ENCODE measurements around the gene IL10RB. TPM values are rescaled to one million over a fixed set of nuclear protein-coding genes. Genes with fewer than 3 reads are reported as not detected.

Gene IL10RB
- total RNA-seq, 1 donor from 2014 or later, result 19.0 TPM

DNA sequence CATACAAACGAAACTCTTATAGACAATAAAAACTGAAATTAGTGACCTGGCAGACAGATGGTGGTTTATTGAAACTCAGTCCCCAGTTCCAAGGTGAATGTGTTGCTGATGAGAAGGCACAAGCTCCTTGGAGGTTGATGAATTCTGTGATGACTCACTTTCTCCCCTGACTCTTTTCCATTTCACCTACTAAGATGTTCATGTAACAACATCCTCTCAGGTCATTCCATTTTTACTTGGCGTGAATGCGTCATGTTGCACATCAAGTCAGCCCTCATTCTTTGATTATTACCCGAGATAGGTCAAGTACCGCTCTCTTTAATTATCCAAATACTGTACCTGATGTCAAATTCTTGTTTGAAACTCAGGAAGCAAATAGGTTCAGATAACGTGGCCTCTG lies 10.1 kb upstream of the IL10RB start:
- Mint-ChIP-seq H3K9me3 (ENCODE audit: low read depth) (no peaks in the 10 kb centered on the region), H3K36me3 (ENCODE audit: low read depth) (peaks cover 37% of the 10 kb centered on the region), H3K27ac (ENCODE audit: unreplicated experiment) (no peak overlapping the region), H3K4me3 (ENCODE audit: unreplicated experiment) (no peak overlapping the region), H3K4me1 (ENCODE audit: low read depth) (no peaks in the 10 kb centered on the region), H3K27me3 (ENCODE audit: low read depth) (no peaks in the 10 kb centered on the region)
- DNase-seq (ENCODE audit: low spot score), result no peak
- TF ChIP-seq CTCF (IDR thresholded peaks at IDR 0.05), result no peak

- DNase-seq (ENCODE audit: low spot score), result no peak
- Mint-ChIP-seq H3K4me1 (ENCODE audit: low read depth) (no peaks in the 10 kb centered on the region), H3K27me3 (ENCODE audit: low read depth) (no peaks in the 10 kb centered on the region), H3K4me3 (ENCODE audit: unreplicated experiment) (no peak overlapping the region), H3K36me3 (ENCODE audit: low read depth) (peaks cover 30% of the 10 kb centered on the region), H3K27ac (ENCODE audit: unreplicated experiment) (no peak overlapping the region), H3K9me3 (ENCODE audit: low read depth) (no peaks in the 10 kb centered on the region)
- TF ChIP-seq CTCF (IDR thresholded peaks at IDR 0.05), result no peak
Observed at GRCh38 chr21:33257094-33257803, 8.9 kb upstream of the IL10RB start.

GRCh38 chr21:33258475-33258874 lies 7.7 kb upstream of the IL10RB start:
- no peaks in the 10 kb centered on the region for H3K4me1 Mint-ChIP-seq (ENCODE audit: low read depth)
- H3K27ac Mint-ChIP-seq (ENCODE audit: unreplicated experiment), result no peak overlapping the region
- H3K9me3 Mint-ChIP-seq (ENCODE audit: low read depth), result no peaks in the 10 kb centered on the region
- H3K27me3 Mint-ChIP-seq (ENCODE audit: low read depth), result no peaks in the 10 kb centered on the region
- DNase-seq (ENCODE audit: low spot score), result no peak
- H3K4me3 Mint-ChIP-seq (ENCODE audit: unreplicated experiment), result no peak overlapping the region
- H3K36me3 Mint-ChIP-seq (ENCODE audit: low read depth), result peaks cover 29% of the 10 kb centered on the region
- TF ChIP-seq CTCF (IDR thresholded peaks at IDR 0.05), result no peak

DNA sequence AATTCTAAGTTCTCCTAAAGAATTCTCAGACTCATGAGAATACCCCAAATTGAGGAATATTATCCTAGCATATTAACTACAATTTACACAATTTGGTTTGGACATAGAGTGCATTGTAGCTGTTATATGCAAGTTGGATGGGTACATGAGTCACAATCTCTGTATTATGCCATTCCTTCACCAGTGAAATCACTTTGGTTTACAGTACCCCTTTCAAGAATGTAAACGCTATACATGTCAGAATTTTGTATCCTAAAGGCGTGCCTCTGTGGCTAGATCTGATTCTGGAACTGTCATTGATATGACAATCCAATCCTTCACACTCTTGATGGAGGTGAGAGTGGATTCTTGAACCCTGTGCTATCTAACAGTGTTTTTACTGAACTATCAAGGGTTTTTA lies 6.7 kb upstream of the IL10RB start:
- TF ChIP-seq CTCF (IDR thresholded peaks at IDR 0.05), result no peak
- no peak overlapping the region for H3K27ac Mint-ChIP-seq (ENCODE audit: unreplicated experiment)
- DNase-seq (ENCODE audit: low spot score), result no peak
- no peak overlapping the region for H3K4me3 Mint-ChIP-seq (ENCODE audit: unreplicated experiment)
- no peaks in the 10 kb centered on the region for H3K4me1 Mint-ChIP-seq (ENCODE audit: low read depth)
- no peaks in the 10 kb centered on the region for H3K27me3 Mint-ChIP-seq (ENCODE audit: low read depth)
- H3K36me3 Mint-ChIP-seq (ENCODE audit: low read depth), result peaks cover 29% of the 10 kb centered on the region
- no peaks in the 10 kb centered on the region for H3K9me3 Mint-ChIP-seq (ENCODE audit: low read depth)

DNA sequence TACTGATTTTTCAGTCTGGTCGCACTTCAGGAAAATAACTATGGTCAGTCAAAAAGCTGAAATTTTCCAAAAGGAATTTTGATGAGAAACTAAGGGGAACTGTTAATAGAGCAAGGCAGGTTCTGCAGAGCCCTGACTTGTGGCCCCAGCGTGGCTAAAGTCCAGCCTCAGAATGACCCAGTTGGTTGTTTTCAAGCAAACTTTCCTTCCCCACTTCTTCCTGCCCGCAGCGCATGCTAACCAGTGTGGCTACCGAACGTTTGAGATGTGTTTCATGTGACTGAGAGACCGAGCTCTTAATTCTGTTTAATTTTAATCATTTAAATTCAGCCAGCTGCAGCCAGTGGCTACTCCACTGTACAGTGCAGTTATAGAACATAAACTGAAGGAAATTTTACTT lies 6.2 kb upstream of the IL10RB start:
- DNase-seq (ENCODE audit: low spot score), result no peak
- peaks cover 27% of the 10 kb centered on the region for H3K36me3 Mint-ChIP-seq (ENCODE audit: low read depth)
- no peak overlapping the region for H3K27ac Mint-ChIP-seq (ENCODE audit: unreplicated experiment)
- H3K9me3 Mint-ChIP-seq (ENCODE audit: low read depth), result no peaks in the 10 kb centered on the region
- no peaks in the 10 kb centered on the region for H3K4me1 Mint-ChIP-seq (ENCODE audit: low read depth)
- no peak overlapping the region for H3K4me3 Mint-ChIP-seq (ENCODE audit: unreplicated experiment)
- no peak for TF ChIP-seq CTCF (IDR thresholded peaks at IDR 0.05)
- no peaks in the 10 kb centered on the region for H3K27me3 Mint-ChIP-seq (ENCODE audit: low read depth)
